GM04504 (cell line): Measurements from ENCODE around the gene FAM47B.

ENCODE experiments used
- DNase-seq: peaks from one replicate; pipeline ENCODE4 v3.0.0-alpha.2; 2012; ENCODE audit warnings: low read depth

Gene FAM47B

GRCh38 chrX:34942496-34942895, at the start of gene FAM47B:
FAM47B (plus strand) TSS chrX:34942796; CDS start chrX:34942832, 36 bp downstream.
- no peak for DNase-seq

GRCh38 chrX:34893741-34894140, 48.9 kb upstream of the FAM47B start:
- no peak for DNase-seq

- DNase-seq, result no peak
Observed at GRCh38 chrX:34900691-34901090, 41.9 kb upstream of the FAM47B start.

- peak; percentile 52 for DNase-seq
Observed at GRCh38 chrX:34901761-34902160, 40.8 kb upstream of the FAM47B start.

- peak; percentile 31 for DNase-seq
Observed at GRCh38 chrX:34903316-34903715, 39.3 kb upstream of the FAM47B start.

- no peak for DNase-seq
Observed at GRCh38 chrX:34909151-34909550, 33.4 kb upstream of the FAM47B start.

GRCh38 chrX:34915463-34916225, 27.0 kb upstream of the FAM47B start:
- no peak for DNase-seq

GRCh38 chrX:34917146-34917545, 25.4 kb upstream of the FAM47B start:
- DNase-seq, result no peak

GRCh38 chrX:34918091-34918736, 24.4 kb upstream of the FAM47B start:
- no peak for DNase-seq

- peak; percentile 15 for DNase-seq
Observed at GRCh38 chrX:34918856-34919255, 23.7 kb upstream of the FAM47B start.

GRCh38 chrX:34927866-34928265, 14.7 kb upstream of the FAM47B start:
- no peak for DNase-seq

GRCh38 chrX:34943235-34943634, 639 bp downstream of the FAM47B start:
- no peak for DNase-seq

GRCh38 chrX:34956916-34957315, 14.3 kb downstream of the FAM47B start:
- DNase-seq, result peak; percentile 5

- DNase-seq, result no peak
Observed at GRCh38 chrX:34961662-34962061, 19.1 kb downstream of the FAM47B start.

- DNase-seq, result no peak
Observed at GRCh38 chrX:34972206-34972605, 29.6 kb downstream of the FAM47B start.

GRCh38 chrX:34978171-34978570, 35.6 kb downstream of the FAM47B start:
- DNase-seq, result no peak

GRCh38 chrX:34987646-34988045, 45.0 kb downstream of the FAM47B start:
- DNase-seq, result no peak
